ENCODE measurements around the gene FAM227B. TPM values are rescaled to one million over a fixed set of nuclear protein-coding genes. Genes with fewer than 3 reads are reported as not detected.
"Not testable (repeated sequence)": the region's sequence is repeated elsewhere in the genome, so short reads cannot be mapped to it uniquely, and the experiment has no call there.

Gene FAM227B
- total RNA-seq, 1 donor from 2014 or later: 7.6 TPM

DNA sequence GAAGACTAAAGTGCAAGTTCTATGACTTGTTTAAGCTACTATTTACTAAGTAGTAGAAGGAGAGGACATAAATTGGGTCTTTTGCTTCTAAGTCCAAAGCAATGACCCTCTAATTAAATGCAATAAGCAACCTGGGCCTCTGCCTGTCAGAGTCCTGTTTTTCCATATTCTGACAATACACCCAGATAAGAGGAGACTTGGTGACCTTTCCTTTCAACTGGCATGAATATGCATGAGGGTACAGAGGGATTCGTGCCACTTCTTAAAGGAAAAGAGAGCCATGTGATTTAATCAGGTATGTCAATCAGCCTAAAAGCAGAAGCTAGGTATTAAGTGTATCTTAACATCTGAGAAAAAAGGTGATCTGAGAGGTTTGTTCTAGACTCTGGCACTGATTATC, 248.3 kb downstream of the FAM227B start:
- DNase-seq (ENCODE audit: low read depth): no peak

GRCh38 chr15:49370782-49371181, 249.8 kb downstream of the FAM227B start:
- no peak for DNase-seq (ENCODE audit: low read depth)

- no peak for DNase-seq (ENCODE audit: low read depth)
Measured at GRCh38 chr15:49366496-49366895, 254.1 kb downstream of the FAM227B start.

DNA sequence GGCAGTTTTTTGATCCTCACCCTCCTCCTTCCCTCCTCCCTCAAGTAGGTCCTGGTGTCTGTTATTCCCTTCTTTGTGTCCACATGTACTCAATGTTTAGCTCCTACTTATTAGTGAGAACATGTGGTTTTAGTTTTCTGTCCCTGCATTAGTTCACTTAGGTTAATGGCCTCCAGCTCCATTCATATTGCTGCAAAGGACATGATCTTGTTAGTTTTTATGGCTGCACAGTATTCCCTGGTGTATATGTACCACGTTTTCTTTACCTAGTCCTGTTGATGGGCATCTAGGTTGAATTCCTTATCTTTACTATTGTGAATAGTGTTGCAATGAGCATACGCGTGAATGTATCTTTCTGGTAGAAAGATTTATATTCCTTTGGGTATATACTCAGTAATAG, 259.2 kb downstream of the FAM227B start:
- no peak for DNase-seq (ENCODE audit: low read depth)

- DNase-seq (ENCODE audit: low read depth): not testable (repeated sequence)
Measured at GRCh38 chr15:49354439-49354838, 266.2 kb downstream of the FAM227B start.

- DNase-seq (ENCODE audit: low read depth): peak; percentile 6
Measured at GRCh38 chr15:49343546-49343945, 277.1 kb downstream of the FAM227B start.

DNA sequence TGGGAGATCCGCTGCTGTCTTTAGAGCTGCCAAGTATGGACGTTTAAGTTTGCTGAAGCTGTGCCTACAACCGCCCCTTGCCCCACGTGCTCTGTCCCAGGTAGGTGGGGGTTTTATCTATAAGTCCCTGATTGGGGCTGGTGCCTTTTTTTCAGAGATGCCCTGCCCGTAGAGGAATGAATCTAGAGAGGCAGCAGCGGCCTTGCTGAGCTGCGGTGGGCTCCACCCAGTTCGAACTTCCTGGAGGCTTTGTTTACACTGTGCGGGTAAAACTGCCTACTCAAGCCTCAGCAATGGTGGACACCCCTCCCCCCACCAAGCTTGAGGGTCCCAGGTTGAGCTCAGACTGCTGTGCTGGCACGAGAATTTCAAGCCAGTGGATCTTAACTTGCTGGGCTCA, 281.0 kb downstream of the FAM227B start:
- no peak for DNase-seq (ENCODE audit: low read depth)

GRCh38 chr15:49331951-49332350, 288.7 kb downstream of the FAM227B start:
- DNase-seq (ENCODE audit: low read depth): peak; percentile 3

- DNase-seq (ENCODE audit: low read depth): no peak
Measured at GRCh38 chr15:49331442-49331841, 289.2 kb downstream of the FAM227B start.

- DNase-seq (ENCODE audit: low read depth): no peak
Measured at GRCh38 chr15:49330166-49330565, 290.5 kb downstream of the FAM227B start.

DNA sequence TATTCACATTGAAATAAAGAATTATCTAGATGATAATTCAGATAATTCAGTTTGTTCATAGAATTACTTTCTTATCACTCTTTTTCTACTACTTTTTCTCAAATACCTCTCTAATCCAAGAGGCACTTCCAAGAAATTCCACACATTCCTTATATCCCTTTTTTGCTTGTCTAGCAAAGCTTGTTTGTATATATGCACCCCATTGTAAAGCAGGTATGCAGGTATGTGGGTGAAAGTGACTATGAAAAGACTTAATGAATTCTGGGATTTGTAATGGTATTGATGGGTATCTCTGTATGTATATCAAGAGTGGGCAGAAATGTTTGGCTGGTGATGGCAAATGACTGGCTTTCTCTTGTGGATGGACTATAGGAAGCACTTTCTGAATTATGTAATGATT, 291.7 kb downstream of the FAM227B start:
- DNase-seq (ENCODE audit: low read depth): no peak

DNA sequence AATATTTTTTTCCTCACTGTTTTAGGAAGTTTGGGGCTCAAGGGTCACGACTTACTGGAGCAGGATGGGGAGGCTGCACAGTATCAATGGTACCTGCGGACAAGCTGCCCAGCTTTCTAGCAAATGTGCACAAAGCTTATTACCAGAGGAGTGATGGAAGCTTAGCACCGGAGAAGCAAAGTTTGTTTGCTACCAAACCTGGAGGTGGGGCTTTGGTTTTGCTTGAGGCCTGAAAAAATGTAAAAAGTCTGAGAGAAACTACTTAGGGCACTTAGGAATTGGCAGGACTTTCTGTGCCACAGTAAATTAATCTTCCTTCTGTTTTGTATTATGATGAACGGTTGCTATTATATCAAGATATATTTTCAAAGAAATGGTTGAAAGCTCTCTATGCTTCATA, 292.7 kb downstream of the FAM227B start:
- DNase-seq (ENCODE audit: low read depth): no peak

GRCh38 chr15:49323207-49323606, 297.4 kb downstream of the FAM227B start:
- DNase-seq (ENCODE audit: low read depth): no peak

GRCh38 chr15:49320351-49320750, 300.3 kb downstream of the FAM227B start:
- DNase-seq (ENCODE audit: low read depth): no peak

- no peak for DNase-seq (ENCODE audit: low read depth)
Measured at GRCh38 chr15:49315391-49315823, 305.2 kb downstream of the FAM227B start.

- DNase-seq (ENCODE audit: low read depth): no peak
Measured at GRCh38 chr15:49314716-49315115, 305.9 kb downstream of the FAM227B start.

DNA sequence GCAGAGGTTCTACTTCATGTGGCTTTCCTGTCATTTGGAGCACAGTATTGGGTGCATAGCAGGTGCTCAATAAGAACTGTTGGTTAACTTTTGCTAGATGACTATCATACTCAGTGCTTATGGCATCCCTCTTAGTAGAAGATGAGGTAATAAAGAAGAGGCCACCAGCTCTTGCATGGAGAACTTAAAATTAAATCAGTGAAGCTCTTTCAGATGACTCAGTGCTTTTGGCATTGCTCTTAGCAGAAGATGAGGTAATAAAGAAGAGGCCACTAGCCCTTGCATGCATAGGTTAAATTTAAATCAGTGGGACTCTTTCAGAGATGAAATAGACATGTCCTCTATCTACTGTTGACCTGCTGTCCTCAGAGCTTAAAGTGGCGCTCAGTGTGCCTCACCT, 307.0 kb downstream of the FAM227B start:
- DNase-seq (ENCODE audit: low read depth): peak; percentile 64

DNA sequence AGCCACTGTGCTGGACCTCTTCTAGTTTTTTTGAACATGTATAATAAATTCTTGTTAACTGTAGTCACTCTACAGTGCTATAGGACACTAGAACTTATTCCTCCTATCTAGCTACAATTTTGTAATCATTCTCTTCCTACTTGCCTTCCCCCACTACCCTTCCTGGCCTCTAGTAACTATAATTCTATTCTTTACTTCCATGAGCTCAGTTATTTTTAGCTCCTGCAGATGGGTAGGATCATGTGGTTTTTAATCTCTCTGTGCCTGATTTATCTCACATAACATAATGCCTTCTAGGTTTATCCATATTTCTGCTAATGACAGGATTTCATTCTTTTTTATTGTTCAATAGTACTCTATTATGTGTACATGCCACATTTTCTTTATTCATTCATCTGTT, 310.7 kb downstream of the FAM227B start:
- DNase-seq (ENCODE audit: low read depth): no peak

DNA sequence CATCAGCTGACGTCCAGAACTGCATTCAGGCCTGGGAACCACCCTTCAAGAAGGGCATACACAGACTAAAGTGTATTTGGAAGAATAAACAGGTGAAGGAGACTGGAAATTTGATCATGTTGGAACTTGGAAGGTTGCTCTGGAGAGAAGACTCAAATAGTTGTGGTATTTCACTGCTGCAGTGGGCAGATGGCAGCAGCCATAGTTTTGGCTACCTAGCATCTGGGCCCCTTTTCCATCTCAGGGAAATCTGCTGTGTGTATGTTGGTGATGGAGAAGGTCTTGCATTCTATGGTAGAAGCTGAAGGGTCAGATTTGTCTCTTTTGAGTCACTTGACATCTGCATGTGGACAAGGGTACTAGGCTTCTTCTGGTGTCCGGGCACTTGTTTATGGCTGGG, 311.9 kb downstream of the FAM227B start:
- no peak for DNase-seq (ENCODE audit: low read depth)

DNA sequence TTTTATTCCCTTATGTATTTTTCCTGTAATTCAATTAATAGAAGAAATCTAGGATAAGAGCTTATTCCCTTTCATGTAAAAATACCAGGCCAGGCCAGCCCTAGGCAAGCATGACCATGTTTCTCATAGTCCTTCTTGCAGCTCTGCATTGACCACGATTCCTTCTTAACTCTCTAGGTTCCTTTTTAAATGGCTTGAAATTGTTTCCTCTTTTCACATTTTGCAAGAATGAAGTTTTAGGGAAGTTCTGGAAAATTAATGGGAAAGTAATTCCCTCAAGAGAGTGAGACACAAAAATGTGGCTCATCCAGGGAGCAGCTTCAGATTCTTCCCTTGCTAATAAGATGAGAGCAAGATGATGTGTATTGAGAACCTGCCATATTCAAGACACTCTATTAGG, 314.1 kb downstream of the FAM227B start:
- DNase-seq (ENCODE audit: low read depth): no peak

DNA sequence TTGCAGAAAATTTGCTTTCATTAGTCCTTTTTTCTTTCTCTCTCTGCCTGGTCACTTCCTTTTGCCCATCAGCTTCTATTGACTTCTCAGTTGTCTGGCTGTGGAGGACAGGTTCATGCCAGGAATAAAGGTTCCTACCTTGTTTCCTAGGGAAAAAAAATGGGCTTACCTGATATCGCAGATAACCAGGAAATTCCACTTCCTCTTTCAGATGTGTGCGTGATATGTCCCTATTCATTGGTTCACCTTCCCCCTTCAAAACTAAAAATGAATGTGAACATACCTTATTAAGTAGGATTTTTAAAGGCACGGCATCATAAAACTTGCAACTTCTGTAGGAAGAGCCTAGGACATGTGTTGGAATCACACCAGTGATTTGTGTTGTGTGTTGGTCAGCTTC, 317.6 kb downstream of the FAM227B start:
- no peak for DNase-seq (ENCODE audit: low read depth)

- DNase-seq (ENCODE audit: low read depth): no peak
Measured at GRCh38 chr15:49301562-49301961, 319.1 kb downstream of the FAM227B start.

- no peak for DNase-seq (ENCODE audit: low read depth)
Measured at GRCh38 chr15:49300856-49301255, 319.8 kb downstream of the FAM227B start.

- no peak for DNase-seq (ENCODE audit: low read depth)
Measured at GRCh38 chr15:49297584-49297983, 323.0 kb downstream of the FAM227B start.

DNA sequence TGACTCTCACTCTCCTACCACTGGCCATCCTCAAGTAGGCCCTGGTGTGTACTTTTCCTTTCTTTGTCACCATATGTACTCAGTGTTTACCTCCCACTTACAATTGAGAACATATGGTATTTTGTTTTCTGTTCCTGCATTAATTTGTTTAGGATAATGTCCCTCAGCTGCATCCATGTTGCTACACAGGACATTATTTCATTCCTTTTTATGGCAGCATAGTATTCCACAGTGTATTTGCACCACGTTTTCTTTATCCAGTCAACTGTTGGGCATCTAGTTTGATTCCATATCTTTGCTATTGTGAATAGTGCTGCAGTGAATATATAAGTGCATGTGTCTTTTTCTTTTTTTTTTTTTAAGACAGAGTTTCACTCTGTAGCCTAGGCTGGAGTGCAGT, 324.4 kb downstream of the FAM227B start:
- no peak for DNase-seq (ENCODE audit: low read depth)

Data from renal cortical epithelial cell (primary cell).